Activated T-helper 9 cell treated with anti-CD3 and anti-CD28 coated beads, Interleukin-2, amount 50 U/mL, for 16 hours (primary cell): ENCODE results near the gene SP9.

Experiments
- DNase-seq: peaks from one replicate; pipeline ENCODE4 v3.0.0-alpha.2; 2020; ENCODE audit warnings: low read depth

SP9 gene

DNA sequence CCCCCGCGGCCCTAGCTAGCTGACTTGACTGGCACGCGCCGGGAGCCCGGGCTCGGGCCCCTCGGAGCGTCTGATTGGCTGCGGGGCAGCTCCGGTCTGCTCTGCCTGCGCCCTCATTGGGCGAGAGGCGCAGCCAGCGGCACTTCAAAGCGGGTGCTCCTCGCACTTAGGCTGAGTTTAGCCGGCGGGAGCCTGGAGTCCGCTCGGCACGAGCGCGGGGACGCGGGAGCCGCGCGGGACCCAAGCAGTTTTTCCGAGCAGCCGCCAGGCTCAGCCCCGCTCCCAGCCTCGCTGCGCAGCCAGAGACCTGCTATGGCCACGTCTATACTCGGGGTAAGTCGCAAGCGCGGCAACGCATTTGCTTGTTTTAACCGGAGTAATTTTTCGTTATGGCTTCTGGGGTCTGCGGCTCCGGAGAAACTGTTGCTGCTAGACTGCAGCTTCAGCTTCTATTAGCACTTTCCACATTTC, at the start of gene SP9:
Gene SP9, plus strand, starts transcription at position 174 of the 471 bp plus-strand sequence. Its CDS starts 139 bp downstream, at position 313.
- no peak for DNase-seq

- no peak for DNase-seq
Observed at GRCh38 chr2:174286172-174286571, 48.6 kb upstream of the SP9 start.

GRCh38 chr2:174292908-174293307, 41.8 kb upstream of the SP9 start:
- DNase-seq: no peak

GRCh38 chr2:174300114-174300513, 34.6 kb upstream of the SP9 start:
- no peak for DNase-seq

DNA sequence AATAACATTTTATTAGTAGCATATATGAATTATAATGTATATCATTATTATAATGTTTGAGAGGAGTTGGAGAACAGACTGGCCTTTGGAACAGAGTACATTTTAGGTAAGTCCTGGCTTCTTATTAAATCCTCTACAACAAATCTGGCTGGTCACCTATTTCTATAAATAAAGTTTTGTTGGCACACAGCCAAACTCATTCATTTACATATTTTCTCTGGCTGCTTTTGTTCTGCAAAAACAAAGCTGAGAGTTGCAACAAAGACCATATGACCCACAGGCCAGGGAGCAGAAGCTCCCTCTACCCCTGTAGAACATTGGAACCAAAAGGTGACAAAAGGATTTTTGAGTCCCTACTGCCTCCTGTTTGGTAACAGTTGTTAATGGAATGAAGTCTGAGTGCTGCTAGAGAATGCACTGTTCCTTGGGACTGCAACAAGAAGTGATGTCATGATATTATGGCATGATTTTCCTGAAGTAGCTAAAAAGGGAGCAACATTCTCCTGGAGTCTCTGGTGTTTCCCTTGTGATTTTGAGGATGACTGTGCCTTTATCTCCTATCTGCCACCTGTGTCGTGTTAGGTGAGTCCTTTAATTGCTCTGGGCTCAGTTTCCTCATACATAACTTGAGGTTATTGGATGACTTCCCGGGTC, 22.0 kb upstream of the SP9 start:
- DNase-seq: no peak

GRCh38 chr2:174322149-174322548, 12.6 kb upstream of the SP9 start:
- DNase-seq: no peak

- no peak for DNase-seq
Observed at GRCh38 chr2:174322746-174323145, 12.0 kb upstream of the SP9 start.

- no peak for DNase-seq
Observed at GRCh38 chr2:174324530-174324929, 10.2 kb upstream of the SP9 start.

DNA sequence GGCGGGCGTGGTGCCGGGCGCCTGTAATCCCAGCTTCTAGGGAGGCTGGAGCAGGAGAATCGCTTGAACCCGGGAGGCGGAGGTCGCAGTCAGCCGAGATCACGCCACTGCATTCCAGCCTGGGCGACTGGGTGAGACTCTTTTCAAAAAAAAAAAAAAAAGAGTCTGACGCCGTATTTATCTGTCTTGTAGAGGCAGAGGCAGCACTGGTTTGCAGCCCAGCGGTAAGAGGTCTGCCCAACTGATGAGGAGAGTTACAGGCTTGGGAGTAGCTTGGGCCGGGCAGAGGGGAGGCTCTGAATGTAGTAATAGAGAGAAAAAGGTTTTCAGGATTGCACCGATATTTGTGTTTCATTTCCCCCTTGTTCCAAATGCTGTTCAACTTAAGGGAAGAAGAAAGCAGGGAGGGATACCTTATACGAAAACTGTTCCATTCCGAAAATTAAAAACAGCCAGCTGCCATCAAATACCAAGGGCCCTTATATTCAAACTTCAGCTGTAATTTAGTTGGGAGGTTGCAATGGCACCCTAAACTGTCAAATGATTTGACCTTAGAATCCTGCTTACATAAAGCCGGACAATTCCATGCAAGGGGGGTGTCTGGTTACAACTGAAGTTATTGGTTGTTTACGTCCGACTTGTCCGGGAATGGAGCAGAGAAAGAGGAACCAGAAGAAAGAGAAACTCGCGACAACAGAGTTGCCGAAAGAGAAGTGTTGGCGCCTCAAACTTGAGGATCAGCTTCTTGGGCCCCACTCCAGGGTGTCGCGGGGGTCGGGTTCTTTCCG, 9.2 kb upstream of the SP9 start:
- no peak for DNase-seq

GRCh38 chr2:174326161-174327020, 8.4 kb upstream of the SP9 start:
- DNase-seq: no peak

DNA sequence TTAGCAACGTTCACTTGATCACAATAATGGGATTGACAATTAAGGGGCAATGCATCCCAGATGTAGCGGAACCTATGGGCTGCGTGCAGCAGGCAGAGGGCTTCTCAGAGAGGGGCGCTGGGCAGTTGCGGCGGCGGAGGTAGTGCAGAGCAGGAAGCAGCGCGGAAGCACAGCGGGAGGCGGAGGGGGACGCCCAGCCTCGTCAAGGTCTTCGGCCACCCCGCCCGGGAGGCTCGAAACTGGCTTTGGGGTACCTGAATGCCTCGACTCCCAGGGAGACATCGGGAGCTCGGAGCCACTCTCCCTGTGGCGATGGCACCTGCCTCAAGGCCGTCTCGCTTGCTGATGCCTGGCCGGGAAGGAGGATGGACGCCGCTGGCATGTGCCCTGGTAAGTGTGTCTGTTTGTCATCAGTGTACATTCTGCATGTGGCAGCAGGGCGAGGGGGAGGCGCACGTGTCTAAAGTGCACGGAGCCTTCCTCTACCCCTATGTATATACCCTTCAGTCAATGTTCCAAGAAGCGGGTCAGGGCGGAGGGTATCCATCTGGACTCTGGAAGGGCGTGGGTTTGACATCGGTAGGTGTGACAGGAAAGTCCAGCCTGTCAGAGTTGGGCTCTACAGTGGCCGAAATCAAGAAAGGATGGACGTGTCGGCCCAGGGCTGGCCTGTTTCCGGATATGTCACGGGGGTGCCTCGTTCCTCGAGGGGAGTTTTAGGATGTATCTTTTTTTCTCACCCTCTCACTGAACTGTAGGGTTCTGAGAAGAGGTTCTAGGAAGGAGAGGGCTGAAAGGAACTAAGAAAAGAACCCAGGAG, 7.5 kb upstream of the SP9 start:
- no peak for DNase-seq

DNA sequence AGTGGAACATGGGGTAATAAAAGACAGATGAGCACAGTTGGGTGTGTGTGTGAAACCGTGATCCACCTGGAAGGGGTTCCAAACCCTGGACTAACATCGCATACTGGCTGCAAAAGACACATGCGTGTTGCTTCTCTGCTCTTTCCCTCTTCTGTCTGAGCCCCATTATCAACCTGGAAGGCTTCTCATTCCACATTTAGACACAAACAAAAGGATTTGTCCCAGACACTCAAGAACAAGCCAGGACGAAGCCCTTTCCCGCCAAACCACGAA, 7.0 kb upstream of the SP9 start:
- no peak for DNase-seq

DNA sequence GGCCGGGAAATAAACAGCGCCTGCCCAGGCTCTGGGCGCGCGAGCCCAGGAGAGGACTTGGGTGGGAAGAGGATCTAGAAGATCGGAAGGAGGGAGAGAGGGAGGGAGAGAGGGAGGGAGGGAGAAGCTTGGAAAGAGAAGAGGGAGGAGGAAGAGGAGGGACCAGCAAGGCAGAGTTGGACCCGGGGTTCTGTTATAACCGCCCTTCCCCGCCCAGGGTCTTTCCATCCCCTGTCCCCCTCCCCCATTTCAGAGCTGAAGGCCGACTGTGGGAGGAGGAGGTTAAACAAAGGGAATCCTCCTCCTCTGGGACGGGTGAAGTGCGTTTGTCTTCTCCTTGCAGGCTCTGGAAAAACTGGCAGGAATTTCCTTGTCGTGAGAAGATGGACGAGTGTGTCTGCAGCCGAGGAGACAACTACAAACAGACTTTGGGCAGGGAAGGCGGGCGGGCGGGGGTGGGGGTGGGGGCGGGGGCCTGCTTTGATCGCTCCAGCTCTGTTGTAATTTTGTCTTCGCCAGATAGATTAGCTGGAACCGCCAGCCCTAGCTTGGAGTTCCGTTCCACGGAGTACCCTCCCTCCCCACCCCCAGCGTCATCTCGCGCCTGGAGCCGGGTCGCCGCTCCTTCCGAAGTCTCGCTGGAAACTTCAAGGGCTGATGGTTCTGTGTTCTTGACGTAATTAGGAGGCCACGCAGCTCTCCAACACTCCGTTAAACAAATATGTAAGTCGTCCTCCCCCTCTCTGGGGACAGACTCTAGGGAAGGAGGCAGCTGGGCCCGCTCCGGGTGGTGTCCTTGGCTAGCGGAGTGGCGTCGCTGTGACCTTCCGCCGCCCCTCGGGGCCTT, 6.4 kb upstream of the SP9 start:
- DNase-seq: no peak

GRCh38 chr2:174328961-174329715, 5.6 kb upstream of the SP9 start:
- DNase-seq: no peak

DNA sequence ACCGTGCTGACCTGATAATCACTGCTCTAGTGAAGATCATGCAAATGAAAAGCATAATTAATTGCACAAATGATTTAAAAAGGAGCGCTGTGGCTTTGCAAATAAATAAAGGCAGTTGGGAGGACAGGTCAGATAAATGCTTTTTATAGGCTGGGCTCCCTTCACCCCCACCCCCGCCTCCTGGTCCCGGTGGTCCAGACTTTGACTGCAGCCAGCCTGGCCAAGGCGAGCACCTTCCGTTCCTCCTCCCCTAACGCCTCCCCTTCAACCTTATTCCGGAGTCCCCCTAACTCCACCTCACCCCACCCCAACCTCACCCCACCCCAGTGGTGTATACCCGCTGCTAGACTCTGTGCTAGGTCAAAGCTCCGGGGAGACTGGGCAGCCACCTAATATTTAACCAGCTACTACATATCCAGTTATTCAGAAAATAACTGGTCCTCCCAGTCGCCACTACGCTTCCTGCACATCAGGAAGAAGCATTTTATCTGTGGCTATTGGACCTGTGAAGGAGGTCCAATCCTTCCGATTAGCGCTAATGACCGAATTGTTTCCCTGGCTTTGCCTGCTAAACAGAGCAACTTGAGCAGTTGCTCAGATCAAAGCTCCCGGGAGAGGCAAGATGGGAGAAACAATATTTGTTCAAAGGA, 3.7 kb upstream of the SP9 start:
- no peak for DNase-seq

GRCh38 chr2:174331595-174332216, 3.0 kb upstream of the SP9 start:
- no peak for DNase-seq

DNA sequence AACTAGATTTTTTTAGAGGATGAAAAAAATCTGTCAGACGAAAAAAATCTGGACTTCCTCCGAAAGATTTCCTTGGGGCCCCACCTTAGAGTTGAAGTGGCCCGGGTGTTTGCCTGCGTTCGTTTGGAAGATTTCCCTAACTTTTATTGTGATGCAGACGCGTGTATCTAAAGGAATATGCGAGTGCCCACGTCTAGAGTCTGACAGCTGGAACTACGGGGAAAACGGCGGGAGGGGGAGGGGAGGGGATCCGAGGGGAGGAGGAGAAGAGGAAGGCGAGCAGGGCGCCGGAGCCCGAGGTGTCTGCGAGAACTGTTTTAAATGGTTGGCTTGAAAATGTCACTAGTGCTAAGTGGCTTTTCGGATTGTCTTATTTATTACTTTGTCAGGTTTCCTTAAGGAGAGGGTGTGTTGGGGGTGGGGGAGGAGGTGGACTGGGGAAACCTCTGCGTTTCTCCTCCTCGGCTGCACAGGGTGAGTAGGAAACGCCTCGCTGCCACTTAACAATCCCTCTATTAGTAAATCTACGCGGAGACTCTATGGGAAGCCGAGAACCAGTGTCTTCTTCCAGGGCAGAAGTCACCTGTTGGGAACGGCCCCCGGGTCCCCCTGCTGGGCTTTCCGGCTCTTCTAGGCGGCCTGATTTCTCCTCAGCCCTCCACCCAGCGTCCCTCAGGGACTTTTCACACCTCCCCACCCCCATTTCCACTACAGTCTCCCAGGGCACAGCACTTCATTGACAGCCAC, 2.4 kb upstream of the SP9 start:
- no peak for DNase-seq

GRCh38 chr2:174333017-174333371, 1.8 kb upstream of the SP9 start:
- no peak for DNase-seq
